Epidermal melanocyte (primary cell): ENCODE measurements around the gene MCOLN2.
A peak's percentile ranks its signal among the peaks of the same experiment; 100 is the strongest.
"Not testable (repeated sequence)": the region's sequence is repeated elsewhere in the genome, so short reads cannot be mapped to it uniquely, and the experiment has no call there.

Source experiments
- DNase-seq: peaks from one replicate; pipeline ENCODE4 v3.0.0; 2011; ENCODE audit warnings: low spot score; ENCODE audit not compliant: insufficient read length

The MCOLN2 gene

DNA sequence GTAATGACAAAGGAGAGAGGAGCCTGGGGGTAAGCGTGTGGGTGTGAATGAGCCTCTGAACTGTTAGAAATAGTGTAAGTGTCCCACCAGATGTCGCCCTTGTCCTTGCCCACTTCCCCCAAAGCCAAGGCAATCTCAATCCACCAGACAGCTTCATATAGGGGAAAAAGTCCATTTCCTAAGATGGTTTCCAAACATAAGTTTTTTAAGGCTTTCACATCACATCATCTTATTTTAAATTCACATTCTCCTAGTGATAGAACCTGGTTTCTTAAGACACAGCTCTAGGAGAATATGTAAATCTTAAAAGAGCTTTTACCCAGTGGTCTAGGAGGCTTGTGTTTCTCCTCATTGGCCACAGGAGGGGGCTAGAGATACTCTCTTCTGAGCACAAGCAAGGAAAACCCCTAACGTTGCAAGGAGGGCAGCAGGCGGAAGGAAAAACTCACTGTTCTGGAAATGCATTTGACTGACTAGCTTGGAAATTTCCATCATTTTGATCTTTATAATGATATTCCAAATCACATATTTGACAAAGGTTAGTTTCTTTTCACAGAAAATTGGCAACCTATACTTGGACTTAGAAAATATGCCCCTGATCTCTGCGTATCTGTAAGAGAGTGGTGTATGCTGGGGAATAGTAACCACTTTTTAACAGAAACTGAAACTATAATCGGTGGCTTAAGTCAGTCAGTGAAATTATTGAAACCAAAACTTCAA lies 52.0 kb downstream of the MCOLN2 start:
- DNase-seq: peak; percentile 52

DNA sequence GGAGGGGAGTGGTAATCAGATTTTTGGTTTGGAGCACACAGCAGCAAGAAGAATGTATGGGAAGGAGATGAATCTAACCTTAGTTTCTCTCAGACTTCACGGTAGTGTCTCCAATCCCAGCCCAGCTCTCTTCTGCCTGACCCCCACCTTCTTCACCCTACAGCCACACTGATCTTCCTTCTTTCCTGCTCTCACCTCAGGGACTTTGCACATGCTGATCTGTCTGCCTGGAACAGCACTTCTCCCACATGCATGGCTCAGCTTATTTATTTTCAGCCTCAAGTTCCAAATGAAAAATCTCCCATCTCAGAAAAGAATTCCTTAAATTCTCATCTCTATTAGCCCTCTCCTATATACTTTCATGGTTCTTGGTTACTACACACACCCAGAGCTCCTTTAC lies 55.1 kb downstream of the MCOLN2 start:
- no peak for DNase-seq

DNA sequence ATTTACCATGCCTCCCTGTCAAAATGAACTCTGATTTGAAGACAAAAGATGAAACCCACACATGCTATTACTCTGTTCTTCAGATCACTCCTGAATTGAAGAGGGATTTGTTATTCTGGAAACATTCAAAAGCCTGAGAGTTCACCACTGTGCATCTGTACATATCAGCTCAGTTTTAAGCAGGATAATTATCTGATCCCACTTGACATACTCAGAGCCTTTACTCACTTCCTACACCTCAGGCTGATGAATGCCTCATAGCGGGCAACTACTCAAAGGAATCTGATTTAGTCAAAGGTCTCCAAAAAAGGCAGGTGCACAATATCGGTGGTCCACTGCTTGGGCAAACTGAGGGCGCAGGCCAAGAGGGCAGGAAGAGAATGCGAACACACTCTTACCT lies 56.4 kb downstream of the MCOLN2 start:
- no peak for DNase-seq

DNA sequence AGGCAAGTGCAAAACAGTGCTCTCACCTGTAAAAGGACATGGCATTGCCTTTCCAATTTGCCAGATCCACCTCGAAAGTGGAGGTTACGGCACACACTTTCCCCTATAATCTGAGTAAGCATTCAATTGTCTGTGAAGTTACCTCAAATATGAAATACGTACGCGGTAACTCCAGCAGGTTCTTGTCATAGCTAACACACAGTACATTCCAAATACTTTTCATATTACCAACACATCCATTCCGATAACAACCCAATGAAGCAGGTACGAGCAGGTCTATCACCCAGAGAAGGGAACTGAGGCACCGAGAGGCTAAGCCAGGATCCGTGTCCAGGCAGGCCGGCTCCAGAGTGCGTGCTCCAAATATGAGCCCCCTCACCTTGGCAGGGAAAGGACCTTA lies 57.2 kb downstream of the MCOLN2 start:
- no peak for DNase-seq

DNA sequence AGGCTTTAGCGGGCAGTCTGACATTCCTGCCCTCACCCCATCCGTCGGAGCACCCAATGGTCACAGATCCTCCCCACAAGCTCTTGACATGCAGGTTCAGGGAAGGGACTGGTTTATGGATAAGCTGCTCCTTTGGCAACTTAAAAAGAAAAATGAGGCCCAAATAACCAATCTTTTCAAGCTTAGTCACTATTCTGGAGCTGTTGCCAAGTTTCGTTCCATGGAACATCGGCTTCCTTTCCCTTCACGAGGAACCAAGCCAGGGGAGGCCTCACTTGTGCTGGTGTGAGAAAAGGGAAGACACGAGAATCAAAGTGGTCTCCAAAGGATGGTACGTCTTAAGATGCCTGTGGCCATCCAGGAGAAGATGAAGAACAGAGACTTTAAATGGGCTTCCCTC lies 57.8 kb downstream of the MCOLN2 start:
- no peak for DNase-seq

DNA sequence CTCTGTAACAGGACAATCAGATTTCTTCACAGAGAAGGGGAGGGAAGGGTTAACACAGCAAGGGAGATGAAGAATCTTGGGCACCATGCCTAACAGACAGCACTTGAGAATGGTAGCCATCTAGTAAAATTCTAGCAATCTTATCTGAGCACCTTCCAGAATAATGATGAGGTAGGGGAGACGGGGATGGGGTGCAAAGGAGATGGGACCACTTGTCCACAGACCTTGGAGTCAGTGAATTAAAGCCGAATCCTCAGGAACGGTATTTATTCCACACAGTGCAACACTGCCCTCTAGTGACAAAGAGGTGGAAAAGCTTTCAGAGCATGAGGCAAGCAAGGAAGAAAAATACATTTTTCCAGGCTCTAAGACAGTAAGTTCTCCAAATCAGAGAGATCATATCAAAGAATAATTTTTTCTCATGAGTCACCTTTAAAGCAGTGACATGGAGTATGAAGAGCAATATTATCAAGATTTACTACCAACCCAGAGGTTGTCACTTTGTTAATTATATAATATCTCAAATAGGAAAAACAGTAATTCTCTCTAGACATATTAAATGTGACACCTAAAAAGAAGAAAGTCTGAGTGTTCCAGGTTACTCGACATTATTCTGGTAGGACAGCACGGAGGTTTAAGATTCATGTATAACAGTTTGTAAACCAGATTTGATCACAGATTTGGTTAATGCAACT lies 60.6 kb downstream of the MCOLN2 start:
- DNase-seq: peak; percentile 71

DNA sequence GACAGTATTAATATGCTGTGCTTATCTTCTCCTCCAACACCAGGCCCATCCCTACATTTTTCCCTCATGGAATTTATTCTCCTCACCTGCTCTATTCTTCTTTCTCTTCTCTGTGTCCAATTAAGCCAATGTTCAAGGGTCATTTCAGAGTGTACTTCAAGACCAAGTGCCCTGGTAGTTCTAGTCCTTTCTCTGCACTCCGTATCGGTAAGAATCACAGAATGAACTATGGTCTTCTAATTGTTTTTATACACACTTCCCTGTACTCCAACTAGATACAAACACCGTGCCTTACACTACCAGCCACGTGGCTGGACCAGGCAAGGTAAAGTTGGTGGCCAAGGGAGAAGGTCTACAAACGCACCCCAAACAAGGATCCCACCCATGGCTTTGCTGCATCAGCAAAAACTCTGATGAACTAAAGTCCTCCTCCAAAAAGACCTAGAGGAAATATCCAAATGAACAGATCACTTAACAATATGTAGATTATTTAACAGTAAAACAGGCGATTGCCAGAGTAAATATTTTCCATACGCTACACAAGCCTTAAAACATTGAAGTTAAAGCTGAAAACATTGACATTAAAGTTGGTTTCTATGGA lies 63.8 kb downstream of the MCOLN2 start:
- no peak for DNase-seq

- no peak for DNase-seq
Measured at GRCh38 chr1:84930831-84931230, 66.1 kb downstream of the MCOLN2 start.

DNA sequence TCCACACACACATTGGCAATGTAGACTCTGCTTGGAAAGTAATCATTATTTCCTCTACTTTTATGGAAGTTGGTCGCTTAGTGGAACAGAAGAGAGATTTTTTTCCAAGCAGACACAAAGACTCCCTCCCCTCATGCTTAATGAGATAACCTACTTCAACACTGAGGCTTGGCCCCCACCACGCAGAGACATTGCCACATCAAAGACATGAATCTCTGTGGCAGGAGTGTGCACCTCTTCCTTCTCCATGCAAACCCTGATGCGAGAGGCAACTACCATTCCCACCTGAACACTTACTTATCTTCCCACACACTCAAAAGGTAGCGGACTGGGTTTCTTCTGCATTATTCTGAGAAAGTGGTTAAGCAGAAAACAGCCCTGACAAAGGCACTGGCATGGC lies 66.6 kb downstream of the MCOLN2 start:
- DNase-seq: no peak

- DNase-seq: no peak
Measured at GRCh38 chr1:84929581-84929980, 67.3 kb downstream of the MCOLN2 start.

GRCh38 chr1:84928979-84929378 lies 67.9 kb downstream of the MCOLN2 start:
- DNase-seq: no peak

- no peak for DNase-seq
Measured at GRCh38 chr1:84923317-84923716, 73.6 kb downstream of the MCOLN2 start.

DNA sequence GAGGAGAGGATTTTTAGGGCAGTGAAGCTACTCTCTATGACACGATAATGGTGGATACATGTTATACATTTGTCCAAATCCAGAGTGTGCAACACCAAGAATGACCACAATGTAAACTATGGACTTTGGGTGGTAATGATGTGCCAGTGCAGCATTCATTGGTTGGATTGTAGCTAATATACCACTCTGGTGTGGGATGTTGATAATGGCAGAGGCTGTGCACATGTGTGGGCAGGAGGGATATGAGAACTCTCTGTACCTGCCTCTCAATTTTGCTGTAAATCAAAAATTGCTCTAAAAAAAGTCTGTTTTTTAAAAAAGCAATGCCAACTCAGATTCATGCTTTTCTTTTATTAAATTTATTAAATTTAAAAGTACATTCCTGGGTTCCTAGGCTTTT lies 76.8 kb downstream of the MCOLN2 start:
- DNase-seq: no peak

DNA sequence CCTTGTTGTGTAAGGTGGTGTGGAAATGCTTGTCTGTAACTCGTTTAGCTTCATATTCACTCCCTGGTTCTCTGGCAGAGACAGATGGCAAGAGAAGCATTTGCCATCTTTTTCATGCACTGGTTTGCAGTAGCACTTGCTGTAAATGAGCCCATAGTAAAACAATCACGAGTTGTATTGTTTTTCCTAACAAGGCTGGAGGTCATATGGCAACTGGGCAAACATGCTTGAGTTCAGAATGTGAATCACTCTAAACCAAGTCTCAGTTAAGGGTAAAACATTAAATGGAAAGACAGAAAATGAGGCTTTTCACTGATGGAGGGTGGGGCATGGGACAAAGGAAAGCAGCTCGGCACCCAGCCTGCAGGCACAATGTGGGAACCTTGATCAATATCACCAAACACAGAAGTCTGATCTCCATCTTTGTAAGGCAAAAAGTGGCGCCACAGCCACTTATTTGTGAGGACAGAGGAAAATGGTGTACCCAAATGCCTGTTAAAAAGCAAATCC lies 77.4 kb downstream of the MCOLN2 start:
- no peak for DNase-seq

GRCh38 chr1:84918726-84919336 lies 78.1 kb downstream of the MCOLN2 start:
- no peak for DNase-seq

GRCh38 chr1:84916897-84917296 lies 80.0 kb downstream of the MCOLN2 start:
- no peak for DNase-seq

GRCh38 chr1:84913555-84913892 lies 83.4 kb downstream of the MCOLN2 start:
- no peak for DNase-seq

DNA sequence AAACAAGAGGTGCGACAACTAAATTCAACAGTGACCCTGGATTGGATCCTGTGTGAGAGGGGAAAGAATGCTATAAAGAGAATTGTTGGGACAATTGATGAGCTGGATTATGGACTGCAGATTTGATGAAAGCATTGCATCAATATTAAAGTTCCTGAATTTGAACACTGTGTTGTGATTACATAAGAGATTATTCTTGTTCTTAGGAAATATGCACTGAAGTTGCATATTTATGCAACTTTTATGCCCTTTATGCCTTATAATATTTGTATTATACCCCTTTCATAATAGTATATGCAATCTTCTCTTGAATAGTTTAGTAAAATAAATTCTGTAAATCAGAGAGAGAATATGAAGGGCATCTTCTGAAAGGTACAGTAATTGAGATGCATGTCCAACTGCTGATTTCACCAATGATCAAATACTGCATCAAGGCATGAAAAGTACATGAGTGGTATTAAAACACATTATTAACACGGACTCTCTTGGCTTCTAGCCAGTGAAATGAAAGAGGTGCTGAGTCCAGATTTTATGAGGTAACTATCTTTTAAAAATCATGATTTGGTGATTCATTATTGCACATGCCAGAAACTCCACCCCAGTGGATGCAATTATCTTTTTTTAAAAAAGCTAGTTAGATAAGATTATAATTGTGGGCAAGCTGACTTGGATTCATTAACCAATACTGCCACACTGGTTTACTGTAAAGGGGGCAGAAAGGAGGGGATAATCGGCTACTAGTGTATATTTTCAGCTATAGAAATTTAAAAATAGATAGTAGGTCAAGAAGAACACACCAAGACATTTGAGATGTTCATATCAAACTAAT lies 84.0 kb downstream of the MCOLN2 start:
- no peak for DNase-seq

GRCh38 chr1:84908746-84909464 lies 88.0 kb downstream of the MCOLN2 start:
- DNase-seq: not testable (repeated sequence)

DNA sequence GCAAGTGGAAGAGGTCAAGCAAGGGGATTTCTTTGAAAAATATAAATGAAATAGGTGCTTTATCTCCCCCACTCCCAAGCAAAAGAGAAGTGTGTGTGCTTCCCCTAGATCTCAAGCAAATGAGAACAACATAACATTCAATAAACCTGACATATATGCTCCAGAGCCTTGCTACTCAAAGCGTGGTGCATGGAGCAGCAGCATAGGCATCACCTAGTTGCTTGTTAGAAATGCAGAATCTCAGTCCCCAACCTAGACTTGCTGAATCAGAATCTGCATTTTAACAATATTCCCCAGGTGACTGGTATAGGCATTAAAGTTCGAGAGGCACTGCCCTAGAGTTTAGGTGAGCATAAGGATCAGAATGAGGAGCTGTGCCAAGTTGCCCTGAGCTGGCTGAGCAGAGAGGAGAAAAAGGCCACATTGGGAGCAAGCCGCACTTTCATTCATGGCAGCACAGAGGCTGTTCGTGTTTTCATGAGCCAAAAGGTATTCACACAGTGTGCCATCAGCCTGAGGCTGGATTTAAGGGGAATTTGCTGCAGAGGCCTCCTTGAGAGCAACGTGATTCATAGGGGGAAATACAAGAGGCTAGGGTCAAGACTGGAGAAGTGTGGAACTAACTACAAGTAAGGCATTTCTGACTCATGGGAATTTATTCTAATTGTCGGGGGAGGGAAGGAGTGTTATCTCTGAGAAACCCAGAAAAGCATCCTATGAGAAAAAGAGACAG lies 89.7 kb downstream of the MCOLN2 start:
- DNase-seq: no peak
